DOHH2 (cell line): Measurements from ENCODE around the gene PCCA.

Experiments
- EZH2phosphoT487 ChIP-seq: fragments of 200-600 bp; sonication (generic); IDR thresholded peaks from 2 replicates; pipeline ENCODE4 v1.6.1; 2017; ENCODE audit warnings: borderline replicate concordance, mild to moderate bottlenecking, antibody characterized with exemption, low read length, moderate library complexity, mixed read lengths
- TF ChIP-seq, protein P1 (sequence below): fragments of 200-600 bp; sonication (generic); IDR thresholded peaks from one replicate; pipeline ENCODE4 v1.5.1; 2014; ENCODE audit warnings: antibody characterized with exemption, mild to moderate bottlenecking, low read depth, low read length; ENCODE audit not compliant: poor library complexity, severe bottlenecking

DNA sequence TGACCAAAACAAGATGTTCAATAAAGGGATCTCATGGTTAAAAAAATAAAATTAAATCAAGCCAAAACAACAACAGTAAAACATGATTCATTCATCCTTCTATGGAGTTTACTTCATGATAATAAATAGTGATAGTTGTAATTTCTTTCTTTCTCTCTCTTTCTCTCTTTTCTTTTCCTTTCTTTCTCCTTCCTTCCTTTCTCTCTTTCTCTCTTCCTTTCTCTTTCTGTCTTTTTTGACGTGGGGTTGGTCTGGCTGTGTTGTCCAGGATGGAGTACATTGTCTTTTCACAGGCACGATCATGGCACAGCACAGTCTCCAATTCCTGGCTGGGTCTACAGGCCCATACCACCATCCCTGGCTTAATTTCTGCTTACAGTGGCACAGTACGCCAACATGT lies 29.1 kb upstream of the PCCA start:
- TF ChIP-seq, protein P1, sequence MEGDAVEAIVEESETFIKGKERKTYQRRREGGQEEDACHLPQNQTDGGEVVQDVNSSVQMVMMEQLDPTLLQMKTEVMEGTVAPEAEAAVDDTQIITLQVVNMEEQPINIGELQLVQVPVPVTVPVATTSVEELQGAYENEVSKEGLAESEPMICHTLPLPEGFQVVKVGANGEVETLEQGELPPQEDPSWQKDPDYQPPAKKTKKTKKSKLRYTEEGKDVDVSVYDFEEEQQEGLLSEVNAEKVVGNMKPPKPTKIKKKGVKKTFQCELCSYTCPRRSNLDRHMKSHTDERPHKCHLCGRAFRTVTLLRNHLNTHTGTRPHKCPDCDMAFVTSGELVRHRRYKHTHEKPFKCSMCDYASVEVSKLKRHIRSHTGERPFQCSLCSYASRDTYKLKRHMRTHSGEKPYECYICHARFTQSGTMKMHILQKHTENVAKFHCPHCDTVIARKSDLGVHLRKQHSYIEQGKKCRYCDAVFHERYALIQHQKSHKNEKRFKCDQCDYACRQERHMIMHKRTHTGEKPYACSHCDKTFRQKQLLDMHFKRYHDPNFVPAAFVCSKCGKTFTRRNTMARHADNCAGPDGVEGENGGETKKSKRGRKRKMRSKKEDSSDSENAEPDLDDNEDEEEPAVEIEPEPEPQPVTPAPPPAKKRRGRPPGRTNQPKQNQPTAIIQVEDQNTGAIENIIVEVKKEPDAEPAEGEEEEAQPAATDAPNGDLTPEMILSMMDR, result no peak
- TF ChIP-seq EZH2phosphoT487, result no peak
